K562 (cell line): ENCODE measurements around the gene ZNF428. TPM values are rescaled to one million over a fixed set of nuclear protein-coding genes. Genes with fewer than 3 reads are reported as not detected.

Source experiments
- ATAC-seq: fragments of 200-7000 bp; cut with Tn5 transposase; 3 replicates; pipeline ENCODE4 v1.9.1; 2020; ENCODE audit warnings: moderate library complexity
- BruUV-seq: library from RNA; stranded (reverse); fragments of 400-500 nt; replicated peaks from 2 replicates; lab custom pipeline; 2021; lab: Mats Ljungman, UMichigan
- CTCF ChIA-PET: fragments of 300-600 bp; formaldehyde crosslinking; extraction: SDS; loops from one replicate; lab custom pipeline; 2021; ENCODE audit warnings: low intra/inter-chr PET ratio; lab: Yijun Ruan, JAX
- POLR2A ChIA-PET: fragments of 300-600, 350-650 bp; sonication (Branson Sonifier 250); formaldehyde crosslinking; extraction: SDS; loops from one replicate; lab custom pipeline; 2021; ENCODE audit warnings: antibody characterized with exemption, inconsistent platforms; lab: Yijun Ruan, JAX
- DNase-seq, 4 experiments: peaks; one replicate each; pipeline versions ENCODE4 v3.0.0 to v3.0.0-alpha.2; 2011 to 2018; ENCODE audit warnings: low spot score in 3 of 4, mixed read lengths in 3 of 4; ENCODE audit errors: extremely low read depth in 1 of 4
- FAIRE-seq: peaks from 2 replicates; lab custom pipeline; 2011; peaks lifted over from hg19 to GRCh38; lab: Jason Lieb, UNC
- H2AFZ ChIP-seq: 2 replicates; pipeline ENCODE4 v1.6.0; 2011; ENCODE audit warnings: low read depth, low read length, control low read depth, inconsistent platforms
- H3K27ac ChIP-seq: fragments of 200-600 bp; 3 replicates; pipeline ENCODE4 v1.8.0; 2011; ENCODE audit warnings: low read depth, mild to moderate bottlenecking, control low read depth, inconsistent platforms, low read length, moderate library complexity, mixed read lengths; ENCODE audit errors: extremely low read depth
- H3K27me3 ChIP-seq, 2 experiments: fragments of 300-600 bp in 1 of 2; 2 replicates in 1 of 2; 3 replicates in 1 of 2; pipeline versions ENCODE4 v1.6.0 to v1.8.0; 2011; ENCODE audit warnings: inconsistent platforms in 2 of 2, low read length in 2 of 2, mild to moderate bottlenecking in 1 of 2, mixed read lengths in 1 of 2, moderate library complexity in 1 of 2; ENCODE audit not compliant: control insufficient read depth in 2 of 2, insufficient read depth in 2 of 2
- H3K36me3 ChIP-seq: fragments of 300-600 bp; 3 replicates; pipeline ENCODE4 v1.8.0; 2011; ENCODE audit warnings: mild to moderate bottlenecking, low read length, inconsistent platforms; ENCODE audit not compliant: control insufficient read depth, insufficient read depth
- H3K4me1 ChIP-seq, 2 experiments: fragments of 200-600 bp in 1 of 2; replicated peaks in 1 of 2; 2 replicates in 1 of 2; 3 replicates in 1 of 2; pipeline versions ENCODE4 v1.5.1 to v1.8.0; 2011; ENCODE audit warnings: inconsistent platforms in 2 of 2, low read length in 2 of 2, mild to moderate bottlenecking in 1 of 2, mixed read lengths in 1 of 2, moderate library complexity in 1 of 2; ENCODE audit not compliant: control insufficient read depth in 2 of 2, insufficient read depth in 2 of 2
- H3K4me2 ChIP-seq: 2 replicates; pipeline ENCODE4 v1.6.1; 2011; ENCODE audit warnings: low read length, control low read depth, inconsistent platforms, mixed read lengths; ENCODE audit not compliant: insufficient read depth
- H3K4me3 ChIP-seq: fragments of 200-600 bp; sonication (generic), shearing (Covaris generic); 2 replicates; pipeline ENCODE4 v1.5.1; 2016; ENCODE audit warnings: control low read depth, inconsistent platforms
- H3K79me2 ChIP-seq: fragments of 200-600 bp; 3 replicates; pipeline ENCODE4 v1.8.0; 2011; ENCODE audit warnings: low read length, inconsistent platforms; ENCODE audit not compliant: control insufficient read depth, insufficient read depth
- H3K9ac ChIP-seq, 2 experiments: 2 replicates each; pipeline versions ENCODE4 v1.6.0 to v1.6.1; 2011; ENCODE audit warnings: low read depth in 2 of 2, low read length in 2 of 2, control low read depth in 1 of 2, inconsistent platforms in 1 of 2, mild to moderate bottlenecking in 1 of 2, mixed read lengths in 1 of 2; ENCODE audit not compliant: insufficient read depth in 1 of 2
- H3K9me1 ChIP-seq: one replicate; pipeline ENCODE4 v1.6.0; 2011; ENCODE audit warnings: inconsistent platforms, mild to moderate bottlenecking, low read length, moderate library complexity; ENCODE audit not compliant: control insufficient read depth, insufficient read depth
- H3K9me3 ChIP-seq: replicated peaks from 2 replicates; pipeline ENCODE4 v1.5.1; 2011; ENCODE audit warnings: low read depth, low read length, inconsistent platforms; ENCODE audit not compliant: control insufficient read depth, insufficient read depth
- H4K20me1 ChIP-seq: replicated peaks from 2 replicates; pipeline ENCODE4 v1.6.1; 2011; ENCODE audit warnings: low read length, inconsistent platforms, mixed read lengths; ENCODE audit not compliant: control insufficient read depth, insufficient read depth
- ARID1B ChIP-seq: fragments of 450-650 bp; IDR thresholded peaks from 2 replicates; pipeline ENCODE4 v1.6.1; 2016; ENCODE audit warnings: antibody characterized with exemption, mild to moderate bottlenecking, inconsistent platforms
- CBFA2T3 ChIP-seq: fragments of 450-650 bp; IDR thresholded peaks from 2 replicates; pipeline ENCODE4 v1.6.1; 2017
- EGR1 ChIP-seq: fragments of 450-650 bp; conservative IDR thresholded peaks from 2 replicates; pipeline ENCODE4 v1.6.1; 2017; ENCODE audit warnings: mild to moderate bottlenecking
- KDM1A ChIP-seq, 2 experiments: fragments of 450-650 bp; IDR thresholded peaks; 2 replicates each; pipeline ENCODE4 v1.6.1; 2016; ENCODE audit warnings: mild to moderate bottlenecking in 2 of 2
- MEIS2 ChIP-seq: fragments of 450-650 bp; IDR thresholded peaks from 2 replicates; pipeline ENCODE4 v1.6.1; 2014; ENCODE audit warnings: mild to moderate bottlenecking; ENCODE audit not compliant: partially characterized antibody
- NCOR1 ChIP-seq: fragments of 450-650 bp; IDR thresholded peaks from 2 replicates; pipeline ENCODE4 v1.6.1; 2016; ENCODE audit warnings: mild to moderate bottlenecking, moderate library complexity
- NFIC ChIP-seq: fragments of 450-650 bp; IDR thresholded peaks from 2 replicates; pipeline ENCODE4 v1.6.1; 2017; ENCODE audit warnings: mild to moderate bottlenecking, inconsistent platforms
- NFIX ChIP-seq: fragments of 250-450 bp; sonication (Bioruptor Pico); IDR thresholded peaks from 2 replicates; pipeline ENCODE4 v1.4.0; 2020; ENCODE audit warnings: low read depth, mild to moderate bottlenecking, moderate library complexity
- POLR2A ChIP-seq: fragments of 450-650 bp; conservative IDR thresholded peaks from 2 replicates; pipeline ENCODE4 v1.6.1; 2016
- POLR2AphosphoS2 ChIP-seq: IDR thresholded peaks from 2 replicates; pipeline ENCODE4 v1.6.1; 2012; ENCODE audit warnings: low read length, improper control_type of control experiment
- SOX6 ChIP-seq: fragments of 450-650 bp; IDR thresholded peaks from 2 replicates; pipeline ENCODE4 v1.6.1; 2014; ENCODE audit warnings: mild to moderate bottlenecking
- SUPT5H ChIP-seq: fragments of 450-650 bp; IDR thresholded peaks from 2 replicates; pipeline ENCODE4 v1.6.1; 2016
- TAL1 ChIP-seq: fragments of 450-650 bp; IDR thresholded peaks from 2 replicates; pipeline ENCODE4 v1.6.1; 2016; ENCODE audit warnings: mild to moderate bottlenecking
- TCF3 ChIP-seq: sonication (generic); formaldehyde crosslinking; IDR thresholded peaks from 2 replicates; pipeline ENCODE4 v1.4.0; 2020; ENCODE audit warnings: mild to moderate bottlenecking, missing genetic modification reagents
- WGBS: fragments of 100-300 bp; shearing (Covaris generic); methylation state at CpG from one replicate; pipeline ENCODE4 v1.1.6; 2016; ENCODE audit warnings: low coverage, mixed read lengths; ENCODE audit not compliant: insufficient coverage; ENCODE audit errors: missing lambda C conversion rate; 5-methylcytosine and 5-hydroxymethylcytosine counted together
- in situ Hi-C: fragments of 300-500 bp; cut with MboI; formaldehyde crosslinking; loops from 4 replicates; pipeline ENCODE4 v1.15.0; 2018; ENCODE audit warnings: inconsistent platforms, mixed read lengths
- intact Hi-C: fragments of 100-400 bp; cut with micrococcal nuclease; formaldehyde crosslinking; loops from 2 replicates; pipeline ENCODE4 v1.14.2; 2022
- polyA plus RNA-seq, 8 experiments: library from polyadenylated mRNA; depleted of rRNA in 4 of 8; stranded (reverse) in 5 of 8; unstranded in 3 of 8; fragments of >200 nt; fragmentation: Nextera tagmentation in 2 of 8; fragmentation: Illumina TruSeq in 1 of 8; extraction: Ambion mirVana in 2 of 8; extraction: Trizol in 1 of 8; gene quantifications; 2 replicates each; pipeline versions ENCODE4 v1.2.1 to v1.2.3, GENCODE V29; 2011 to 2014; ENCODE audit warnings: inconsistent platforms in 1 of 8, missing spikeins in 1 of 8
- total RNA-seq, 7 experiments: library from RNA; depleted of rRNA in 6 of 7; stranded (reverse); fragments of >200 nt in 6 of 7; fragmentation: Illumina TruSeq in 2 of 7; extraction: Trizol in 2 of 7; gene quantifications; 2 replicates each; pipeline versions ENCODE4 v1.2.1 to v1.2.3, GENCODE V29; 2011 to 2021; ENCODE audit warnings: low replicate concordance in 1 of 7
- TF ChIP-seq, protein P1 (sequence below): sonication (generic); formaldehyde crosslinking; IDR thresholded peaks from 2 replicates; pipeline ENCODE4 v1.8.1; 2023; ENCODE audit warnings: mild to moderate bottlenecking, missing genetic modification reagents

Gene ZNF428
- total and polyA plus RNA-seq, 9 of the 15 experiments (the other 6 are each of a cell fraction or from before 2014, with no cell fraction given): 0.15 to 85.7 (median 15.9) TPM

DNA sequence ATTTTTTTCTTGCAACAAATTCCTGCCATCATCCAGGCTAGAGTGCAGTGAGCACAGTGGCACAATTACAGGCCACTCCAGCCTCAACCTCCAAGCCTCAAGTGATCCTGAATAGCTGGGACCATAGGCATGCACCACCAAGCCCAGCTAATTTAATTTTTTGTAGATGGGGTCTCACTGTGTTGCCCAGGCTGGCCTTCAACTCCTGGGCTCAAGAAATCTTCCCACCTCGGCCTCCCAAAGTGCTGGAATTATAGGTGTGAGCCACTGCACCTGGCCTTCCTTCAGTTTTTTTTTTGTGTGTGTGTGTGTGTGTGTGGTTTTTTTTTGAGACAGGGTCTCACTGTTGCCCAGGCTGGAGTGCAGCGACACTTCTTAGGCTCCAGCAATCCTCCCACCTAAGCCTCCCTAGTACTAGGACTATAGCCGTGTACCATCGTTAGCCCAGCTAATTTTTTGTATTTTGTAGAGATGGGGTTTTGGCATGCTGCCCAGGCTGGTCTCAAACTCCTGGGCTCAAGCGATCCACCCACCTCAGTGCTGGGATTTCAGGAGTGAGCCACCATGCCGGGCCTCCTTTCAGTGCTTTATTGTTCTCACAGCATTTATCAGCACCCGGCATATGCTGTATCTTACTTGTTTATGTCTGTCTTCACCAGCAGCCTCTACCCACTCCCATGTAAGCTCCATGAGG lies 13.4 kb downstream of the ZNF428 start:
- CTCF ChIA-PET: no interaction called here
- DNase-seq: peak in 1 of 4 experiments; percentile 59
- 31% methylated on average over 7 of the region's 7 CpGs for whole genome bisulfite sequencing
- intact Hi-C loops: no loop called here
- Histone ChIP-seq H3K79me2 (peaks cover 7% of the 10 kb centered on the region; the same call in 2 of the 3 replicates), H3K27me3 (no peaks in the 10 kb centered on the region), H3K27ac (peak overlapping the region; percentile 19; the same call in 1 of the 3 replicates), H3K9me1 (peaks cover 5% of the 10 kb centered on the region), H3K4me3 (no peak overlapping the region), H4K20me1 (no peaks in the 10 kb centered on the region), H3K9me3 (no peaks in the 10 kb centered on the region), H3K9ac (peak overlapping the region in 1 of 2 experiments; percentile 38; a peak in 1 of 4 replicates), H3K36me3 (peaks cover 29% of the 10 kb centered on the region; the same call in 2 of the 3 replicates), H2AFZ (no peak overlapping the region), H3K4me1 (peaks cover 20 to 21% of the 10 kb centered on the region in 2 experiments), H3K4me2 (no peak overlapping the region)
- peak; percentile 46 for ATAC-seq
- POLR2A ChIA-PET: interaction anchor here (4.2 to 8.7 kb wide), 2 partner anchors 9 to 10 kb away, joined by 35 to 60 read pairs; partner anchors contain the start of genes IRGQ and ZNF576
- no TSS peak for BruUV-seq
- in situ Hi-C loops: no loop called here
- peak; percentile 72 for FAIRE-seq
- TF ChIP-seq EGR1 (peak; percentile 40), MEIS2 (peak; percentile 37), NFIX (no peak), CBFA2T3 (peak; percentile 70), NCOR1 (peak; percentile 38; the same call in 1 of the 2 replicates), KDM1A (IDR thresholded peaks at IDR 0.05) (peak; percentile 55 to 58; a peak in 2 of 4 replicates), POLR2A (0 out of 2 replicates have a peak, but pooled peaks have one; percentile 24), NFIC (peak; percentile 89), ARID1B (peak; percentile 49; the same call in 1 of the 2 replicates), SOX6 (0 out of 2 replicates have a peak, but pooled peaks have one; percentile 13), POLR2AphosphoS2 (no peak), TCF3 (CRISPR knock-in tag) (peak; percentile 43; the same call in 1 of the 2 replicates), TAL1 (peak; percentile 44), SUPT5H (peak; percentile 33; the same call in 1 of the 2 replicates)
- TF ChIP-seq, protein P1, sequence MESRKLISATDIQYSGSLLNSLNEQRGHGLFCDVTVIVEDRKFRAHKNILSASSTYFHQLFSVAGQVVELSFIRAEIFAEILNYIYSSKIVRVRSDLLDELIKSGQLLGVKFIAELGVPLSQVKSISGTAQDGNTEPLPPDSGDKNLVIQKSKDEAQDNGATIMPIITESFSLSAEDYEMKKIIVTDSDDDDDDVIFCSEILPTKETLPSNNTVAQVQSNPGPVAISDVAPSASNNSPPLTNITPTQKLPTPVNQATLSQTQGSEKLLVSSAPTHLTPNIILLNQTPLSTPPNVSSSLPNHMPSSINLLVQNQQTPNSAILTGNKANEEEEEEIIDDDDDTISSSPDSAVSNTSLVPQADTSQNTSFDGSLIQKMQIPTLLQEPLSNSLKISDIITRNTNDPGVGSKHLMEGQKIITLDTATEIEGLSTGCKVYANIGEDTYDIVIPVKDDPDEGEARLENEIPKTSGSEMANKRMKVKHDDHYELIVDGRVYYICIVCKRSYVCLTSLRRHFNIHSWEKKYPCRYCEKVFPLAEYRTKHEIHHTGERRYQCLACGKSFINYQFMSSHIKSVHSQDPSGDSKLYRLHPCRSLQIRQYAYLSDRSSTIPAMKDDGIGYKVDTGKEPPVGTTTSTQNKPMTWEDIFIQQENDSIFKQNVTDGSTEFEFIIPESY (CRISPR knock-in tag): no peak
